ENCODE measurements around the gene DCP1B.

- TF ChIP-seq EZH2 (IDR thresholded peaks at IDR 0.05; ENCODE audit: borderline replicate concordance) (no peak), CTCF (IDR thresholded peaks at IDR 0.05; ENCODE audit: poor library complexity) (no peak), EZH2phosphoT487 (IDR thresholded peaks at IDR 0.05; ENCODE audit: low read depth, severe bottlenecking, unreplicated experiment) (no peak)
These were observed 13.5 kb upstream of the DCP1B start for GRCh38 chr12:2017546-2018337.

Data from hepatocyte (in vitro differentiated cells).